ENCODE data around the gene CRTC1. TPM values are rescaled to one million over a fixed set of nuclear protein-coding genes. Genes with fewer than 3 reads are reported as not detected.

Gene CRTC1
- polyA plus RNA-seq, 2 of the 4 experiments (the other 2 are of a cell fraction), result 0.87 to 4.0 TPM

DNA sequence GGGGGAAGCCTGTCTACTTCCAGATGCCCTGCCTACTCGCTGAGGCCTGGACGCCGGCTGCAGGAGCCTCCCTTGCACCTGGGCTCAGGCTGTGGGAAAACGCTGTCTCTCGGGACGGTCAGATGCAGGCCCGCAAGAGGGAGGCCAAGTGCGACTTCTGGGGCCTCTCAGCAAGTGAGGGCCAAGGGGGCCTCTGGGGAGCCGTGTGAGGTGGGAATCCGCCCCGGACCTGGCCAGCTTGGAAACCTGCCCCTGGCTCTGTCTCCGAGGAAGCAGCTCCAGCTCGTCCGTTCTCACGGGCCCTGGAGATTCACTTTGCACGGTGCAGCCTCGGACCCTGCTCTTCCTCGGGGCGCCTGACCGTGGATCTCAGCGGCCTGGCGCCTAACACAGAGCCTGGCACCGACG is 11.4 kb upstream of the CRTC1 start:
- CTCF ChIA-PET, result interaction anchor here (1.0 to 3.4 kb wide), 8 partner anchors 9 to 175 kb away, joined by 3 to 19 read pairs (median 4); partner anchors contain the start of genes REX1BD and TMEM59L
- DNase-seq (ENCODE audit: low read depth in 1 of 2, low spot score in 1 of 2), result no peak
- H3K4me2 ChIP-seq, result no peak overlapping the region
- no peak for FAIRE-seq
- POLR2A ChIA-PET, result interaction anchor here (0.6 kb wide), 1 partner anchor 83 kb away, joined by 3 read pairs; no protein-coding TSS in a partner anchor
- WGBS (ENCODE audit: missing lambda C conversion rate), result 85% methylated on average over 11 of the region's 24 CpGs
- peak in 1 of 2 experiments; percentile 27; a peak in 2 of 6 replicates for ATAC-seq
- no peak overlapping the region for H3K4me3 ChIP-seq
- H3K4me1 ChIP-seq, result peaks cover 3% of the 10 kb centered on the region
- H3K9me3 ChIP-seq, result no peaks in the 10 kb centered on the region
- H3K27ac ChIP-seq, result peak overlapping the region in 1 of 2 experiments; percentile 16; a peak in 1 of 6 replicates
- no peak for TF ChIP-seq HOXA7 (CRISPR knock-in tag; IDR thresholded peaks at IDR 0.05)
- TF ChIP-seq GATA3 (IDR thresholded peaks at IDR 0.05; ENCODE audit: borderline replicate concordance), result no peak
- TF ChIP-seq JUNB (IDR thresholded peaks at IDR 0.05), result no peak
- no peak for TF ChIP-seq KDM1A (IDR thresholded peaks at IDR 0.05; ENCODE audit: low read depth)
- TF ChIP-seq PHF8 (IDR thresholded peaks at IDR 0.05; ENCODE audit: borderline replicate concordance, low read depth), result no peak
- TF ChIP-seq SREBF2 (IDR thresholded peaks at IDR 0.05), result no peak
- TF ChIP-seq JUN (IDR thresholded peaks at IDR 0.05), result no peak
- TF ChIP-seq TP53 (CRISPR knock-in tag; IDR thresholded peaks at IDR 0.05), result no peak
- no peak for TF ChIP-seq NPAS2 (CRISPR knock-in tag; IDR thresholded peaks at IDR 0.05; ENCODE audit: borderline replicate concordance)
- no peak for TF ChIP-seq EHMT2 (IDR thresholded peaks at IDR 0.05; ENCODE audit: low read depth)
- TF ChIP-seq ZSCAN20 (CRISPR knock-in tag; IDR thresholded peaks at IDR 0.05), result no peak

DNA sequence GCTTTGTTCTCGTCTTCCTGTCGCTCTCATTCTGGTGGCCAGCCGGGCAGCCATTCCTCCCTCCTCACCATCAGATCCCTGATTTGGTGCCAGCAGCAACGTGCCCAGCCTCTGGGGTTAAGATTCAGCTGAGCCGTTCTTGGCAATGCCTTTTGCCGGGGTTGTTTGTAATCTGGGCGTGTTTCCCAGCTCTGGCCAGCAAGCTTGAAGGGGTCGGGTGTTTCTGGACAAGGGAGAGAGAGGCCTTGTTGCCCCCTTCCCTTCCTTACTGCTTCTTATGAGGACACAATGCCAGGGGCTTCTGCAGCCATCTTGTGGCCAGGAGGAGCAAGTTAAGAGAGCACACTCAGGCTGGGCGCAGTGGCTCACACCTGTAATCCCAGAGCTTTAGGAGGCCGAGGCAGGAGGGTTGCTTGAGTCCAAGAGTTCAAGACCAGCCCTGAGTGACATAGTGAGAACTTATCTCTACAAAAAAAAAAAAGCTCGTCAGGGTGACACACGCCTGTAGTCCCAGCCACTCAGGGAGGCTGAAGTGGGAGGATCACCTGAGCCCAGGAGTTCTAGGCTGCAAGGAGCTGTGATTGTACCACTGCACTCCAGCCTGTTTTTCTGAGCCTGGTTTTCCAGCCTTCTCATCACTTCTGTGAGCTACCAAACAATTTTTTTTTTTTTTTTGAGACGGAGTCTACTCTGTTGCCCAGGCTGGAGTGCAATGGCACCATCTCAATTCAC is 10.7 kb upstream of the CRTC1 start:
- WGBS (ENCODE audit: missing lambda C conversion rate), result 62% methylated on average over 7 of the region's 13 CpGs
- FAIRE-seq, result no peak
- CTCF ChIA-PET, result interaction anchor here (0.6 to 3.4 kb wide), 10 partner anchors 12 to 174 kb away, joined by 3 to 19 read pairs (median 4); partner anchors contain the start of genes REX1BD and TMEM59L
- H3K27ac ChIP-seq, result peak overlapping the region in 1 of 2 experiments; percentile 16; a peak in 1 of 6 replicates
- no peak overlapping the region for H3K4me3 ChIP-seq
- peak in 1 of 2 experiments; percentile 73; a peak in 3 of 6 replicates for ATAC-seq
- DNase-seq (ENCODE audit: low read depth in 1 of 2, low spot score in 1 of 2), result peak in 1 of 2 experiments; percentile 39
- no peaks in the 10 kb centered on the region for H3K9me3 ChIP-seq
- POLR2A ChIA-PET, result no interaction called here
- no peak overlapping the region for H3K4me2 ChIP-seq
- peaks cover 10% of the 10 kb centered on the region for H3K4me1 ChIP-seq
- TF ChIP-seq, protein P1, sequence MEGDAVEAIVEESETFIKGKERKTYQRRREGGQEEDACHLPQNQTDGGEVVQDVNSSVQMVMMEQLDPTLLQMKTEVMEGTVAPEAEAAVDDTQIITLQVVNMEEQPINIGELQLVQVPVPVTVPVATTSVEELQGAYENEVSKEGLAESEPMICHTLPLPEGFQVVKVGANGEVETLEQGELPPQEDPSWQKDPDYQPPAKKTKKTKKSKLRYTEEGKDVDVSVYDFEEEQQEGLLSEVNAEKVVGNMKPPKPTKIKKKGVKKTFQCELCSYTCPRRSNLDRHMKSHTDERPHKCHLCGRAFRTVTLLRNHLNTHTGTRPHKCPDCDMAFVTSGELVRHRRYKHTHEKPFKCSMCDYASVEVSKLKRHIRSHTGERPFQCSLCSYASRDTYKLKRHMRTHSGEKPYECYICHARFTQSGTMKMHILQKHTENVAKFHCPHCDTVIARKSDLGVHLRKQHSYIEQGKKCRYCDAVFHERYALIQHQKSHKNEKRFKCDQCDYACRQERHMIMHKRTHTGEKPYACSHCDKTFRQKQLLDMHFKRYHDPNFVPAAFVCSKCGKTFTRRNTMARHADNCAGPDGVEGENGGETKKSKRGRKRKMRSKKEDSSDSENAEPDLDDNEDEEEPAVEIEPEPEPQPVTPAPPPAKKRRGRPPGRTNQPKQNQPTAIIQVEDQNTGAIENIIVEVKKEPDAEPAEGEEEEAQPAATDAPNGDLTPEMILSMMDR (IDR thresholded peaks at IDR 0.05), result peak; percentile 22; the same call in 2 of the 3 replicates
- TF ChIP-seq RAD21 (conservative IDR thresholded peaks at IDR 0.05 in 1 of 2, IDR thresholded peaks at IDR 0.05 in 1 of 2), result peak; percentile 41 to 48; a peak in 4 of 5 replicates
- TF ChIP-seq RARB (CRISPR knock-in tag; IDR thresholded peaks at IDR 0.05), result no peak
- TF ChIP-seq SREBF2 (IDR thresholded peaks at IDR 0.05), result no peak

DNA sequence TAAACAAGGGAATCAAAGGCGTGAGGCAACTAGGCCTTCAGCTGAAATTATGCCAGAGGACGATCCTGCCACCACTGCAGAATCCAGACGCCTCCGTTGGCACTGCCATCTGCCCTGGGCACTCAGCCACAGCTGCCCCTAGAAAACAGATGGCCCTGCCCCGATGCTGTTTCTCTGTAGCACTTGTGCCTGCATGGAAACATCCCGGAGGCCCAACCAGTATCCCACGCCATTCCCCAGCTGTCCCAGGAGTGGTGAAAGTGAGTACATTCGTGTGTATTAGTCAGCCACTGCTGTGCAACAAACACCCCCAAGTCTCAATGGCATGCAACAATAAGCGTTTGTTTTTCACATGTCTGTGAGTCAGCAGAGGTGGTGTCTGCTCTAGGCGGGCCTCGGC is 8.9 kb upstream of the CRTC1 start:
- DNase-seq (ENCODE audit: low read depth in 1 of 2, low spot score in 1 of 2) (no peak), ATAC-seq (no peak), FAIRE-seq (no peak)
- Histone ChIP-seq H3K4me1 (peaks cover 20% of the 10 kb centered on the region), H3K9me3 (no peaks in the 10 kb centered on the region), H3K27ac (0 out of 6 replicates have a peak overlapping the region, but pooled peaks of 1 of the 2 experiments have one; percentile 3), H3K4me2 (no peak overlapping the region), H3K4me3 (no peak overlapping the region)
- POLR2A ChIA-PET, result interaction anchor here (0.7 kb wide), 1 partner anchor 35 kb away, joined by 3 read pairs; no protein-coding TSS in a partner anchor
- WGBS (ENCODE audit: missing lambda C conversion rate), result 88% methylated on average over 9 of the region's 11 CpGs
- CTCF ChIA-PET, result interaction anchor here (2.3 to 3.4 kb wide), 2 partner anchors 34 to 84 kb away, joined by 8 to 12 read pairs; no protein-coding TSS in a partner anchor
- TF ChIP-seq, protein P2, sequence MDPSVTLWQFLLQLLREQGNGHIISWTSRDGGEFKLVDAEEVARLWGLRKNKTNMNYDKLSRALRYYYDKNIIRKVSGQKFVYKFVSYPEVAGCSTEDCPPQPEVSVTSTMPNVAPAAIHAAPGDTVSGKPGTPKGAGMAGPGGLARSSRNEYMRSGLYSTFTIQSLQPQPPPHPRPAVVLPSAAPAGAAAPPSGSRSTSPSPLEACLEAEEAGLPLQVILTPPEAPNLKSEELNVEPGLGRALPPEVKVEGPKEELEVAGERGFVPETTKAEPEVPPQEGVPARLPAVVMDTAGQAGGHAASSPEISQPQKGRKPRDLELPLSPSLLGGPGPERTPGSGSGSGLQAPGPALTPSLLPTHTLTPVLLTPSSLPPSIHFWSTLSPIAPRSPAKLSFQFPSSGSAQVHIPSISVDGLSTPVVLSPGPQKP (IDR thresholded peaks at IDR 0.05; ENCODE audit: low read depth, low read length), result no peak
- TF ChIP-seq MAZ (IDR thresholded peaks at IDR 0.05; ENCODE audit: borderline replicate concordance, low read depth, low read length) (no peak), EHMT2 (IDR thresholded peaks at IDR 0.05; ENCODE audit: low read depth) (no peak), POLR2A (IDR thresholded peaks at IDR 0.05; ENCODE audit: low read length) (no peak), PHF8 (IDR thresholded peaks at IDR 0.05; ENCODE audit: borderline replicate concordance, low read depth) (no peak), RCOR1 (IDR thresholded peaks at IDR 0.05; ENCODE audit: low read depth, low read length) (no peak), KDM1A (IDR thresholded peaks at IDR 0.05; ENCODE audit: low read depth) (no peak), FOSL2 (IDR thresholded peaks at IDR 0.05) (no peak), FOSL2 (CRISPR knock-in tag; IDR thresholded peaks at IDR 0.05) (no peak), HOXB13 (CRISPR knock-in tag; IDR thresholded peaks at IDR 0.05; ENCODE audit: low read depth) (no peak), CBX2 (IDR thresholded peaks at IDR 0.05; ENCODE audit: borderline replicate concordance, low read depth) (no peak), NFE2L2 (conservative IDR thresholded peaks at IDR 0.05; ENCODE audit: low read length) (no peak), BHLHE40 (IDR thresholded peaks at IDR 0.05; ENCODE audit: low read depth, low read length) (no peak), GATA3 (IDR thresholded peaks at IDR 0.05; ENCODE audit: borderline replicate concordance) (no peak)
- TF ChIP-seq, protein P3, sequence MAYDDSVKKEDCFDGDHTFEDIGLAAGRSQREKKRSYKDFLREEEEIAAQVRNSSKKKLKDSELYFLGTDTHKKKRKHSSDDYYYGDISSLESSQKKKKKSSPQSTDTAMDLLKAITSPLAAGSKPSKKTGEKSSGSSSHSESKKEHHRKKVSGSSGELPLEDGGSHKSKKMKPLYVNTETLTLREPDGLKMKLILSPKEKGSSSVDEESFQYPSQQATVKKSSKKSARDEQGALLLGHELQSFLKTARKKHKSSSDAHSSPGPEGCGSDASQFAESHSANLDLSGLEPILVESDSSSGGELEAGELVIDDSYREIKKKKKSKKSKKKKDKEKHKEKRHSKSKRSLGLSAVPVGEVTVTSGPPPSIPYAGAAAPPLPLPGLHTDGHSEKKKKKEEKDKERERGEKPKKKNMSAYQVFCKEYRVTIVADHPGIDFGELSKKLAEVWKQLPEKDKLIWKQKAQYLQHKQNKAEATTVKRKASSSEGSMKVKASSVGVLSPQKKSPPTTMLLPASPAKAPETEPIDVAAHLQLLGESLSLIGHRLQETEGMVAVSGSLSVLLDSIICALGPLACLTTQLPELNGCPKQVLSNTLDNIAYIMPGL (CRISPR knock-in tag; IDR thresholded peaks at IDR 0.05; ENCODE audit: borderline replicate concordance), result no peak
- TF ChIP-seq, protein P4, sequence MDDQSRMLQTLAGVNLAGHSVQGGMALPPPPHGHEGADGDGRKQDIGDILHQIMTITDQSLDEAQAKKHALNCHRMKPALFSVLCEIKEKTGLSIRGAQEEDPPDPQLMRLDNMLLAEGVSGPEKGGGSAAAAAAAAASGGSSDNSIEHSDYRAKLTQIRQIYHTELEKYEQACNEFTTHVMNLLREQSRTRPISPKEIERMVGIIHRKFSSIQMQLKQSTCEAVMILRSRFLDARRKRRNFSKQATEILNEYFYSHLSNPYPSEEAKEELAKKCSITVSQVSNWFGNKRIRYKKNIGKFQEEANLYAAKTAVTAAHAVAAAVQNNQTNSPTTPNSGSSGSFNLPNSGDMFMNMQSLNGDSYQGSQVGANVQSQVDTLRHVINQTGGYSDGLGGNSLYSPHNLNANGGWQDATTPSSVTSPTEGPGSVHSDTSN (IDR thresholded peaks at IDR 0.05), result no peak
- TF ChIP-seq, protein P5, sequence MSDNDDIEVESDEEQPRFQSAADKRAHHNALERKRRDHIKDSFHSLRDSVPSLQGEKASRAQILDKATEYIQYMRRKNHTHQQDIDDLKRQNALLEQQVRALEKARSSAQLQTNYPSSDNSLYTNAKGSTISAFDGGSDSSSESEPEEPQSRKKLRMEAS (IDR thresholded peaks at IDR 0.05), result no peak

Data from A549 (cell line).